Right lobe of liver (tissue), 4 donors: ENCODE results near the gene RNF141.

Experiments
- CTCF ChIP-seq, 4 donors: fragments of 200-600 bp in 3 of 4; fragments of 450-650 bp in 1 of 4; IDR thresholded peaks; one replicate each; pipeline versions ENCODE4 v1.5.1 to v1.8.0; 2016 to 2022; ENCODE audit warnings: antibody characterized with exemption in 4 of 4, mild to moderate bottlenecking in 2 of 4
- POLR2A ChIP-seq: fragments of 450-650 bp; IDR thresholded peaks from one replicate; pipeline ENCODE4 v1.6.1; 2017; ENCODE audit warnings: antibody characterized with exemption, mild to moderate bottlenecking
- donor health status: DM: no; HTN: no; CAD: no.
- donor health status: DM: no; HTN: no; CAD: no.
- donor health status: DM: no; HTN: yes; CAD: no.

GRCh38 chr11:10481560-10482349 is 59.2 kb downstream of the RNF141 start:
- no peak for TF ChIP-seq CTCF (IDR thresholded peaks at IDR 0.05)
- no peak for TF ChIP-seq POLR2A
